ENCODE data around the gene IGLL1.
"Not testable (repeated sequence)": the region's sequence is repeated elsewhere in the genome, so short reads cannot be mapped to it uniquely, and the experiment has no call there.

The IGLL1 gene

GRCh38 chr22:23536821-23537345, 43.2 kb downstream of the IGLL1 start:
- Histone ChIP-seq H3K27me3 (ENCODE audit: control insufficient read depth, insufficient read depth, low read length) (peaks cover 33% of the 10 kb centered on the region), H3K36me3 (ENCODE audit: control insufficient read depth, low read depth, low read length) (no peaks in the 10 kb centered on the region), H3K9me3 (ENCODE audit: control insufficient read depth, low read depth, low read length) (no peaks in the 10 kb centered on the region), H3K4me3 (ENCODE audit: low read length) (no peak overlapping the region), H3K9ac (ENCODE audit: low read length) (no peak overlapping the region), H3K4me1 (ENCODE audit: control insufficient read depth, low read depth, low read length) (peaks cover 49% of the 10 kb centered on the region), H3K27ac (ENCODE audit: low read length) (no peak overlapping the region)

DNA sequence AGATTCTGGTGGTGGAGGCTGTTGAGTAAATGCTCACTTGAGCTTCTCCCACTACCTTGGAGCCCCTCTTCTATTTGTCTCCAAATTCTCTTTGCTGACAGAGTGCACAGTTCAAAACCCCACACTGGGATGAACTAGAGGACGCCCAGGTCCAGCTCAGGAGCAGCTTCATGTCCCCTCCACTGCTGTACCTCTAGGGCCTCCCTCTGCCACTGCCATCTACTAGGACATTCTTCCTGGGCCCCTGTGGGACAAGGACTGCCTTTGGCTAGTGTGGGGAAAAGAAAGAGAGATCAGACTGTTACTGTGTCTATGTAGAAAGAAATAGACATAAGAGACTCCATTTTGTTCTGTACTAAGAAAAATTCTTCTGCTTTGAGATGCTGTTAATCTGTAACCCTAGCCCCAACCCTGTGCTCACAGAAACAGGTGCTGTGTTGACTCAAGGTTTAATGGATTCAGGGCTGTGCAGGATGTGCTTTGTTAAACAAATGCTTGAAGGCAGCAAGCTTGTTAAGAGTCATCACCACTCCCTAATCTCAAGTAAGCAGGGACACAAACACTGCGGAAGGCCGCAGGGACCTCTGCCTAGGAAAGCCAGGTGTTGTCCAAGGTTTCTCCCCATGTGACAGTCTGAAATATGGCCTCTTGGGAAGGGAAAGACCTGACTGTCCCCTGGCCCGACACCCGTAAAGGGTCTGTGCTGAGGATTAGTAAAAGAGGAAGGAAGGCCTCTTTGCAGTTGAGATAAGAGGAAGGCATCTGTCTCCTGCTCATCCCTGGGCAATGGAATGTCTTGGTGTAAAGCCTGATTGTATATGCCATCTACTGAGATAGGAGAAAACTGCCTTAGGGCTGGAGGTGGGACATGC, 44.1 kb downstream of the IGLL1 start:
- H3K9ac ChIP-seq (ENCODE audit: low read length); H3K27ac ChIP-seq (ENCODE audit: low read length): not testable (repeated sequence)
- H3K4me1 ChIP-seq (ENCODE audit: control insufficient read depth, low read depth, low read length), result peaks cover 49% of the 10 kb centered on the region

GRCh38 chr22:23534851-23535717, 45.0 kb downstream of the IGLL1 start:
- H3K4me3 ChIP-seq (ENCODE audit: low read length), result no peak overlapping the region
- H3K4me1 ChIP-seq (ENCODE audit: control insufficient read depth, low read depth, low read length), result peaks cover 49% of the 10 kb centered on the region
- H3K27ac ChIP-seq (ENCODE audit: low read length), result no peak overlapping the region
- H3K9me3 ChIP-seq (ENCODE audit: control insufficient read depth, low read depth, low read length), result no peaks in the 10 kb centered on the region
- H3K36me3 ChIP-seq (ENCODE audit: control insufficient read depth, low read depth, low read length), result no peaks in the 10 kb centered on the region
- H3K9ac ChIP-seq (ENCODE audit: low read length), result no peak overlapping the region
- H3K27me3 ChIP-seq (ENCODE audit: control insufficient read depth, insufficient read depth, low read length), result peaks cover 33% of the 10 kb centered on the region

More for the DNA sequence above, 44.1 kb downstream of the IGLL1 start:
- peaks cover 33% of the 10 kb centered on the region for H3K27me3 ChIP-seq (ENCODE audit: control insufficient read depth, insufficient read depth, low read length)
- not testable (repeated sequence) for H3K9me3 ChIP-seq (ENCODE audit: control insufficient read depth, low read depth, low read length); H3K4me3 ChIP-seq (ENCODE audit: low read length); H3K36me3 ChIP-seq (ENCODE audit: control insufficient read depth, low read depth, low read length)

DNA sequence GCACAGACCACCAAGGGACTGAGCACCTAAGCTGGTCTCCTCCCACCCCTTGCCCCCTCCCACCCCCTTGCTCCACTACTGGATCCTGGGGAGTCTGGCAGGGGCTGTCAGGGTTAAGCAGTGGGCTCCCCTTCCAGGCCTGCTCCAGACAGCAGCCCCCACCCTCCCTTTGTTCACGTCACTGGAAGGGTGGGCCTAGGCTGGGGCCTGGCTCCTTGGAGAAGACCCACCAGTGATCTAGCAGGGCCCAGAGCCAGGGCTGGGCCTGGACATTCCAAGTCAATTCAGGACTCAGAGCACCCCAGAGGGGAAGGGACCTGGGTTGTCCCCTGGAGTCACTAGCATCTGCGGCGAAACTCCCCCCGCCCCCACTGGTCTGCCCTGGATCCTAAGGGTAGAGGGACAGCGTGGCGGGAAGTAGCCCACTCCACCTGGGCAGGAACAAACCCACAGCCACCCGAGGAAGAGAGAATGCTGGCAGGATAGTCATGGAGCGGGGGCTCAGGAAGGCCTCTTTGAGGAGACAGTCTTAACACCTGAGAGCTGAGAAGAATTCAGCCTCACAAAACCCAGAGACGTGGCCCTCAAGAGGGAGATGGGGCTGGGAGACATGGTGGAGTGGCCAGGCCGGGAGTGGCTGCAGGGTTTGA, 45.8 kb downstream of the IGLL1 start:
- H3K27ac ChIP-seq (ENCODE audit: low read length), result no peak overlapping the region
- peaks cover 46% of the 10 kb centered on the region for H3K4me1 ChIP-seq (ENCODE audit: control insufficient read depth, low read depth, low read length)
- no peaks in the 10 kb centered on the region for H3K9me3 ChIP-seq (ENCODE audit: control insufficient read depth, low read depth, low read length)
- H3K27me3 ChIP-seq (ENCODE audit: control insufficient read depth, insufficient read depth, low read length), result peaks cover 31% of the 10 kb centered on the region
- H3K36me3 ChIP-seq (ENCODE audit: control insufficient read depth, low read depth, low read length), result no peaks in the 10 kb centered on the region
- H3K9ac ChIP-seq (ENCODE audit: low read length), result no peak overlapping the region
- no peak overlapping the region for H3K4me3 ChIP-seq (ENCODE audit: low read length)

- H3K4me1 ChIP-seq (ENCODE audit: control insufficient read depth, low read depth, low read length), result peaks cover 44% of the 10 kb centered on the region
- no peaks in the 10 kb centered on the region for H3K9me3 ChIP-seq (ENCODE audit: control insufficient read depth, low read depth, low read length)
- peaks cover 25% of the 10 kb centered on the region for H3K27me3 ChIP-seq (ENCODE audit: control insufficient read depth, insufficient read depth, low read length)
- H3K4me3 ChIP-seq (ENCODE audit: low read length), result peak overlapping the region; percentile 15
- H3K36me3 ChIP-seq (ENCODE audit: control insufficient read depth, low read depth, low read length), result no peaks in the 10 kb centered on the region
- no peak overlapping the region for H3K27ac ChIP-seq (ENCODE audit: low read length)
- no peak overlapping the region for H3K9ac ChIP-seq (ENCODE audit: low read length)
Measured at GRCh38 chr22:23533771-23534191, 46.3 kb downstream of the IGLL1 start.

- Histone ChIP-seq H3K36me3 (ENCODE audit: control insufficient read depth, low read depth, low read length) (no peaks in the 10 kb centered on the region), H3K27me3 (ENCODE audit: control insufficient read depth, insufficient read depth, low read length) (peaks cover 21% of the 10 kb centered on the region), H3K27ac (ENCODE audit: low read length) (no peak overlapping the region), H3K9ac (ENCODE audit: low read length) (no peak overlapping the region), H3K4me1 (ENCODE audit: control insufficient read depth, low read depth, low read length) (peaks cover 44% of the 10 kb centered on the region), H3K9me3 (ENCODE audit: control insufficient read depth, low read depth, low read length) (no peaks in the 10 kb centered on the region), H3K4me3 (ENCODE audit: low read length) (peak overlapping the region; percentile 15)
Measured at GRCh38 chr22:23533328-23533762, 46.7 kb downstream of the IGLL1 start.

DNA sequence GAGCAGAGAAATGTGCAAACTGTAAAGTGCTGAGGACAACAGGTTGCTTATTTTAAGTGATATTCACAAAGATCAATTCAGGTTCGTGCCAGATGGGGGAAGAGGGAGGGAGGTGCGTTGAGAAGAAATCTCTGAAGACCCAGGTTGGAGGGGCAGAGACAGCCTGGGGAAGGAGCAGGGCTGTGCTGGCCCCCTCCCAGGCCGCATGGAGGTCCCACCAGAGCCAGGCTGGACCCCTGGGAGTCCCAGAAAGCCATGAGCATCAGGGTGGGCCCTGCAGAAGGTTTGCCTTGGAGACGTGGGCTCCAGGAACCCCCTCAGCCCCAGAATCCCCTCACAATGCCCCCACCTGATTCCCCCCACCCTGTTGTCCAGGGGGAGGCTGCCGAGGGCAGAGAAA, 47.4 kb downstream of the IGLL1 start:
- Histone ChIP-seq H3K9me3 (ENCODE audit: control insufficient read depth, low read depth, low read length) (no peaks in the 10 kb centered on the region), H3K4me3 (ENCODE audit: low read length) (no peak overlapping the region), H3K4me1 (ENCODE audit: control insufficient read depth, low read depth, low read length) (peaks cover 38% of the 10 kb centered on the region), H3K27ac (ENCODE audit: low read length) (no peak overlapping the region), H3K36me3 (ENCODE audit: control insufficient read depth, low read depth, low read length) (no peaks in the 10 kb centered on the region), H3K9ac (ENCODE audit: low read length) (no peak overlapping the region), H3K27me3 (ENCODE audit: control insufficient read depth, insufficient read depth, low read length) (peaks cover 20% of the 10 kb centered on the region)

DNA sequence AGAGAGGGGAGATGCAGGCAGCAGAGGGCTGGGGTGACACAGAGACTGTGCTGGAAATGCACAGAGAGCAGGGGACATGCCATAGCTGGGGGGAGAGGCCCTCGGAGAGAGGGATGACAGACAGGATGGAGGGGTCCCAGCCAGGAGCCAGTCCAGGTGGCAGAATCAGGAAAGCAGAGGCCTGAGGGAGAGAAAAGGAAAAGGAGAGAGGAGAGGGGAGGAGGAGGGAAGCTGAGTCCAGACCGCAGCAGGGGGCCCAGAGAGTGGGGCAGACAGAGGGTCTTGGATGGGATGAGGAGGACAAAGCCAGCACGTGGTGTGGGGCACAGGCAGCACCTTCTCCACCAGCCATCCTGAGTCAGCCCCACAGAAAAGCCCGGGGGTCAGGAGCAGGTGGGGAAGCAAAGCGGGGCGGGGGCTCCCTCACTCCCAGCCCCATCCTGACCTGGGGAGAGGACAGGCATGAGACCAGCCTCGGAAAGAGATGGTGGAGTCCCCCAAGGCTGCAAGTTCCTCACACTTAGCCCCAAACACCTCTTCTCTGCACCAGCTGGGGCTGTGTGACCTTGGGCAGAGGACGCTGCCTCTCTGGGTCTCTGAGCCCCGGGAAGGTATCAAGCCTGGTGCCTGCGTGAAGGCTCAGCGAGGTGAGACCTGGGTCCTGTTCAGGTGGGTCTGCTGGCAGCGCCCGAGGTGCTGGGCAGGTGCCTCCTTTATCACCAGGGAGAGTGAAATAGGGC, 48.0 kb downstream of the IGLL1 start:
- Histone ChIP-seq H3K4me3 (ENCODE audit: low read length) (no peak overlapping the region), H3K36me3 (ENCODE audit: control insufficient read depth, low read depth, low read length) (no peaks in the 10 kb centered on the region), H3K9ac (ENCODE audit: low read length) (no peak overlapping the region), H3K9me3 (ENCODE audit: control insufficient read depth, low read depth, low read length) (no peaks in the 10 kb centered on the region), H3K27me3 (ENCODE audit: control insufficient read depth, insufficient read depth, low read length) (peaks cover 14% of the 10 kb centered on the region), H3K4me1 (ENCODE audit: control insufficient read depth, low read depth, low read length) (peaks cover 32% of the 10 kb centered on the region), H3K27ac (ENCODE audit: low read length) (no peak overlapping the region)

DNA sequence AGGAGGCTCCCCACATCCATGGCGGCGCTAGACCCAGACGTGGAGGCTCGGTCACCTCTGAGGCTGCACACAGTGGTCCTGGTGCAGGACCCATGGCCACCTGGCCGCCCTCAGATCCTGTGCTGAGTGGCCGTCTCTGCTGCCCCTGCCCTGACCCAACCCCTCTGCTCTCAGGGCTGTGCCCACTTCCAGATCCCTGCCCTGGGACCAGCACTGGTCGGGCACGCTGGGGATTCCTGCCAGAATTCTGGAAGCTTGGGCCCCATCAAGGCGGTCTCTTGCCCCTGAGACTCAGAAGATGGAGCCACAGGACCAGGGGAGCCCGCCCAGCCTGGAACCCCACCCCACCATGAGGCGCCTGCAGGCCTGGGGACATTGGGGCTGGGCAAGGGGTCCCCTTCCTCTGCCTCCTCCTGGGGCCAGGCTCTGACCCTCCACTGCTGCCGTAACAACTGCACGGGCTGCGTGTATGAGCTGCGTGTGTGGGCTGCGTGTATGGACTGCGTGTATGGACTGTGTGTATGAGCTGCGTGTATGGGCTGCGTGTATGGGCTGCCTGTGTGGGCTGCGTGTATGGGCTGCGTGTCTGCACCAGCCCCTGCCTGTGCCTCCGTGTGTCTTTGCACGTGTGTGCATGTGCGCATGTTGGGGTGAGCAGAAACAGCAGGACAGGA, 48.7 kb downstream of the IGLL1 start:
- Histone ChIP-seq H3K27ac (ENCODE audit: low read length) (no peak overlapping the region), H3K36me3 (ENCODE audit: control insufficient read depth, low read depth, low read length) (no peaks in the 10 kb centered on the region), H3K27me3 (ENCODE audit: control insufficient read depth, insufficient read depth, low read length) (peaks cover 10% of the 10 kb centered on the region), H3K4me3 (ENCODE audit: low read length) (no peak overlapping the region), H3K4me1 (ENCODE audit: control insufficient read depth, low read depth, low read length) (peaks cover 28% of the 10 kb centered on the region), H3K9me3 (ENCODE audit: control insufficient read depth, low read depth, low read length) (no peaks in the 10 kb centered on the region), H3K9ac (ENCODE audit: low read length) (no peak overlapping the region)

GRCh38 chr22:23530766-23531282, 49.3 kb downstream of the IGLL1 start:
- Histone ChIP-seq H3K9me3 (ENCODE audit: control insufficient read depth, low read depth, low read length) (no peaks in the 10 kb centered on the region), H3K36me3 (ENCODE audit: control insufficient read depth, low read depth, low read length) (no peaks in the 10 kb centered on the region), H3K9ac (ENCODE audit: low read length) (no peak overlapping the region), H3K27ac (ENCODE audit: low read length) (no peak overlapping the region), H3K27me3 (ENCODE audit: control insufficient read depth, insufficient read depth, low read length) (peaks cover 10% of the 10 kb centered on the region), H3K4me3 (ENCODE audit: low read length) (no peak overlapping the region), H3K4me1 (ENCODE audit: control insufficient read depth, low read depth, low read length) (peaks cover 25% of the 10 kb centered on the region)

Data from iPS-18a (cell line).